ENCODE measurements around the gene RHBDL3. TPM values are rescaled to one million over a fixed set of nuclear protein-coding genes. Genes with fewer than 3 reads are reported as not detected.
A peak's percentile ranks its signal among the peaks of the same experiment; 100 is the strongest.

The RHBDL3 gene
- total RNA-seq, 6 experiments from 2014 or later, result 0.04 to 0.09 TPM; not detected in 4

GRCh38 chr17:32283745-32284201, 18.1 kb downstream of the RHBDL3 start:
- WGBS (ENCODE audit: insufficient coverage, low coverage, low lambda C conversion rate, missing lambda C conversion rate), result 76% methylated on average over 12 of the region's 20 CpGs
- TF ChIP-seq CTCF (IDR thresholded peaks at IDR 0.05) (no peak), POLR2A (IDR thresholded peaks at IDR 0.05) (no peak)
- intact Hi-C loops (cut with DNase I), result no loop called here

GRCh38 chr17:32285306-32285705, 19.7 kb downstream of the RHBDL3 start:
- DNase-seq (no peak), ATAC-seq (no peak)
- Histone ChIP-seq H3K4me1 (no peaks in the 10 kb centered on the region), H3K4me3 (no peak overlapping the region), H3K27ac (no peak overlapping the region), H3K9me3 (no peaks in the 10 kb centered on the region), H3K36me3 (no peaks in the 10 kb centered on the region), H3K27me3 (no peaks in the 10 kb centered on the region)
- 68% methylated on average over 3 of the region's 8 CpGs for WGBS (ENCODE audit: insufficient coverage, low coverage, low lambda C conversion rate, missing lambda C conversion rate)
- intact Hi-C loops (cut with DNase I), result no loop called here
- no peak for TF ChIP-seq CTCF (IDR thresholded peaks at IDR 0.05)
- no peak for TF ChIP-seq POLR2A (IDR thresholded peaks at IDR 0.05)

More at GRCh38 chr17:32283745-32284201, 18.1 kb downstream of the RHBDL3 start:
- Histone ChIP-seq H3K9me3 (no peaks in the 10 kb centered on the region), H3K36me3 (no peaks in the 10 kb centered on the region), H3K4me1 (no peaks in the 10 kb centered on the region), H3K4me3 (no peak overlapping the region), H3K27me3 (no peaks in the 10 kb centered on the region), H3K27ac (no peak overlapping the region)
- DNase-seq, result no peak
- ATAC-seq, result no peak

- H3K27me3 ChIP-seq, result no peaks in the 10 kb centered on the region
- H3K36me3 ChIP-seq, result no peaks in the 10 kb centered on the region
- no peaks in the 10 kb centered on the region for H3K4me1 ChIP-seq
- peak in 2 of 4 donors; percentile 17 to 55 for ATAC-seq
- WGBS (ENCODE audit: insufficient coverage, low coverage, low lambda C conversion rate, missing lambda C conversion rate), result 38% methylated on average over 2 of the region's 9 CpGs
- H3K9me3 ChIP-seq, result no peaks in the 10 kb centered on the region
- H3K4me3 ChIP-seq, result no peak overlapping the region
- intact Hi-C loops (cut with DNase I), result no loop called here
- H3K27ac ChIP-seq, result no peak overlapping the region
- TF ChIP-seq CTCF (IDR thresholded peaks at IDR 0.05) (no peak), POLR2A (IDR thresholded peaks at IDR 0.05) (no peak)
- DNase-seq, result no peak
These were observed 20.3 kb downstream of the RHBDL3 start for GRCh38 chr17:32285746-32286517.

GRCh38 chr17:32286518-32286900, 20.9 kb downstream of the RHBDL3 start:
- no peaks in the 10 kb centered on the region for H3K27me3 ChIP-seq
- no peak for TF ChIP-seq CTCF (IDR thresholded peaks at IDR 0.05)
- TF ChIP-seq POLR2A (IDR thresholded peaks at IDR 0.05), result no peak
- no peak overlapping the region for H3K27ac ChIP-seq
- no peak for DNase-seq
- peak in 2 of 4 donors; percentile 25 to 45 for ATAC-seq
- 45% methylated on average over 2 of the region's 5 CpGs for WGBS (ENCODE audit: insufficient coverage, low coverage, low lambda C conversion rate, missing lambda C conversion rate)
- H3K36me3 ChIP-seq, result no peaks in the 10 kb centered on the region
- H3K9me3 ChIP-seq, result no peaks in the 10 kb centered on the region
- H3K4me3 ChIP-seq, result no peak overlapping the region
- intact Hi-C loops (cut with DNase I), result no loop called here
- no peaks in the 10 kb centered on the region for H3K4me1 ChIP-seq

All from right lobe of liver (tissue), 6 donors.